ENCODE data around the gene TMEM40.
"Not testable (repeated sequence)": the region's sequence is repeated elsewhere in the genome, so short reads cannot be mapped to it uniquely, and the experiment has no call there.

Gene TMEM40

GRCh38 chr3:12730506-12731242 is 28.4 kb downstream of the TMEM40 start:
- Mint-ChIP-seq H3K4me1 (ENCODE audit: low read depth in 2 of 2) (no peaks in the 10 kb centered on the region), H3K36me3 (ENCODE audit: insufficient read depth) (no peaks in the 10 kb centered on the region)

GRCh38 chr3:12729051-12729651 is 29.9 kb downstream of the TMEM40 start:
- Mint-ChIP-seq H3K4me3 (no peak overlapping the region), H3K4me1 (ENCODE audit: low read depth in 2 of 2) (peaks cover 0 to 4% of the 10 kb centered on the region in 2 donors), H3K27ac (no peak overlapping the region), H3K27me3 (peaks cover 14 to 23% of the 10 kb centered on the region in 2 donors), H3K9me3 (no peaks in the 10 kb centered on the region), H3K36me3 (ENCODE audit: insufficient read depth) (no peaks in the 10 kb centered on the region)
- no peak for DNase-seq
- ATAC-seq (replicated peaks): no peak

More at GRCh38 chr3:12730506-12731242, 28.4 kb downstream of the TMEM40 start:
- Mint-ChIP-seq H3K27me3 (peaks cover 14 to 33% of the 10 kb centered on the region in 2 donors), H3K9me3 (no peaks in the 10 kb centered on the region), H3K27ac (no peak overlapping the region), H3K4me3 (no peak overlapping the region)
- DNase-seq: no peak
- no peak for ATAC-seq (replicated peaks)

- Mint-ChIP-seq H3K9me3 (no peaks in the 10 kb centered on the region), H3K4me3 (no peak overlapping the region), H3K27me3 (peaks cover 8 to 17% of the 10 kb centered on the region in 2 donors), H3K36me3 (ENCODE audit: insufficient read depth) (no peaks in the 10 kb centered on the region), H3K4me1 (ENCODE audit: low read depth in 2 of 2) (peaks cover 0 to 4% of the 10 kb centered on the region in 2 donors), H3K27ac (no peak overlapping the region)
- DNase-seq (no peak), ATAC-seq (replicated peaks) (no peak)
These were observed 31.1 kb downstream of the TMEM40 start for GRCh38 chr3:12727937-12728336.

GRCh38 chr3:12727481-12727880 is 31.6 kb downstream of the TMEM40 start:
- H3K36me3 Mint-ChIP-seq (ENCODE audit: insufficient read depth): no peaks in the 10 kb centered on the region

GRCh38 chr3:12725436-12725835 is 33.6 kb downstream of the TMEM40 start:
- H3K27me3 Mint-ChIP-seq: peaks cover 5 to 6% of the 10 kb centered on the region in 2 donors
- H3K27ac Mint-ChIP-seq: peak overlapping the region in 1 of 2 donors; percentile 6
- DNase-seq: no peak
- no peak for ATAC-seq (replicated peaks)
- H3K9me3 Mint-ChIP-seq: no peaks in the 10 kb centered on the region
- H3K4me1 Mint-ChIP-seq (ENCODE audit: low read depth in 2 of 2): peaks cover 4 to 6% of the 10 kb centered on the region in 2 donors
- H3K4me3 Mint-ChIP-seq: no peak overlapping the region
- H3K36me3 Mint-ChIP-seq (ENCODE audit: insufficient read depth): peaks cover 3% of the 10 kb centered on the region

More at GRCh38 chr3:12727481-12727880, 31.6 kb downstream of the TMEM40 start:
- Mint-ChIP-seq H3K9me3 (no peaks in the 10 kb centered on the region), H3K4me3 (no peak overlapping the region), H3K27ac (no peak overlapping the region), H3K4me1 (ENCODE audit: low read depth in 2 of 2) (peaks cover 0 to 4% of the 10 kb centered on the region in 2 donors), H3K27me3 (peaks cover 4 to 12% of the 10 kb centered on the region in 2 donors)
- DNase-seq (no peak), ATAC-seq (replicated peaks) (no peak)

- peaks cover 5 to 6% of the 10 kb centered on the region in 2 donors for H3K27me3 Mint-ChIP-seq
- DNase-seq (no peak), ATAC-seq (replicated peaks) (no peak)
- H3K9me3 Mint-ChIP-seq: no peaks in the 10 kb centered on the region
- H3K27ac Mint-ChIP-seq: no peak overlapping the region
- peaks cover 4% of the 10 kb centered on the region for H3K36me3 Mint-ChIP-seq (ENCODE audit: insufficient read depth)
- H3K4me1 Mint-ChIP-seq (ENCODE audit: low read depth in 2 of 2): peaks cover 9 to 11% of the 10 kb centered on the region in 2 donors
- H3K4me3 Mint-ChIP-seq: no peak overlapping the region
These were observed 34.3 kb downstream of the TMEM40 start for GRCh38 chr3:12724794-12725193.

GRCh38 chr3:12723362-12723761 is 35.7 kb downstream of the TMEM40 start:
- H3K27ac Mint-ChIP-seq; ATAC-seq (replicated peaks); H3K36me3 Mint-ChIP-seq (ENCODE audit: insufficient read depth); DNase-seq; H3K27me3 Mint-ChIP-seq; H3K9me3 Mint-ChIP-seq; H3K4me3 Mint-ChIP-seq: not testable (repeated sequence)
- H3K4me1 Mint-ChIP-seq (ENCODE audit: low read depth in 2 of 2): peaks cover 11 to 14% of the 10 kb centered on the region in 2 donors

- no peak overlapping the region for H3K4me3 Mint-ChIP-seq
- no peak overlapping the region for H3K27ac Mint-ChIP-seq
- H3K4me1 Mint-ChIP-seq (ENCODE audit: low read depth in 2 of 2): peaks cover 11 to 14% of the 10 kb centered on the region in 2 donors
- no peaks in the 10 kb centered on the region for H3K9me3 Mint-ChIP-seq
- no peak for DNase-seq
- H3K27me3 Mint-ChIP-seq: peaks cover 0 to 5% of the 10 kb centered on the region in 2 donors
- ATAC-seq (replicated peaks): no peak
- peaks cover 4% of the 10 kb centered on the region for H3K36me3 Mint-ChIP-seq (ENCODE audit: insufficient read depth)
These were observed 36.8 kb downstream of the TMEM40 start for GRCh38 chr3:12722226-12722625.

- peak; percentile 66 to 73 (median 67) for DNase-seq
- peak overlapping the region; percentile 47 to 51 for H3K4me3 Mint-ChIP-seq
- H3K36me3 Mint-ChIP-seq (ENCODE audit: insufficient read depth): peaks cover 4% of the 10 kb centered on the region
- peak; percentile 96 for ATAC-seq (replicated peaks)
- peaks cover 10 to 14% of the 10 kb centered on the region in 2 donors for H3K4me1 Mint-ChIP-seq (ENCODE audit: low read depth in 2 of 2)
- H3K27ac Mint-ChIP-seq: peak overlapping the region; percentile 47 to 89
- H3K9me3 Mint-ChIP-seq: no peaks in the 10 kb centered on the region
- H3K27me3 Mint-ChIP-seq: peaks cover 0 to 5% of the 10 kb centered on the region in 2 donors
These were observed 38.8 kb downstream of the TMEM40 start for GRCh38 chr3:12719984-12720898.

- H3K4me3 Mint-ChIP-seq: peak overlapping the region; percentile 47 to 51
- peaks cover 4% of the 10 kb centered on the region for H3K36me3 Mint-ChIP-seq (ENCODE audit: insufficient read depth)
- DNase-seq (no peak), ATAC-seq (replicated peaks) (no peak)
- H3K27ac Mint-ChIP-seq: peak overlapping the region; percentile 47 to 89
- peaks cover 7 to 14% of the 10 kb centered on the region in 2 donors for H3K4me1 Mint-ChIP-seq (ENCODE audit: low read depth in 2 of 2)
- no peaks in the 10 kb centered on the region for H3K9me3 Mint-ChIP-seq
- H3K27me3 Mint-ChIP-seq: peaks cover 0 to 5% of the 10 kb centered on the region in 2 donors
These were observed 39.5 kb downstream of the TMEM40 start for GRCh38 chr3:12719541-12719940.

- no peak for DNase-seq
- H3K9me3 Mint-ChIP-seq: no peaks in the 10 kb centered on the region
- peaks cover 11% of the 10 kb centered on the region in 2 donors for H3K27me3 Mint-ChIP-seq
- H3K36me3 Mint-ChIP-seq (ENCODE audit: insufficient read depth): peaks cover 4% of the 10 kb centered on the region
- H3K27ac Mint-ChIP-seq: no peak overlapping the region
- peaks cover 7 to 14% of the 10 kb centered on the region in 2 donors for H3K4me1 Mint-ChIP-seq (ENCODE audit: low read depth in 2 of 2)
- H3K4me3 Mint-ChIP-seq: no peak overlapping the region
- no peak for ATAC-seq (replicated peaks)
These were observed 42.4 kb downstream of the TMEM40 start for GRCh38 chr3:12716605-12717151.

- no peak overlapping the region for H3K4me3 Mint-ChIP-seq
- no peak overlapping the region for H3K27ac Mint-ChIP-seq
- DNase-seq (no peak), ATAC-seq (replicated peaks) (no peak)
- H3K36me3 Mint-ChIP-seq (ENCODE audit: insufficient read depth): no peaks in the 10 kb centered on the region
- H3K9me3 Mint-ChIP-seq: no peaks in the 10 kb centered on the region
- peaks cover 0 to under 1% of the 10 kb centered on the region in 2 donors for H3K4me1 Mint-ChIP-seq (ENCODE audit: low read depth in 2 of 2)
- H3K27me3 Mint-ChIP-seq: peaks cover 8 to 20% of the 10 kb centered on the region in 2 donors
These were observed 44.8 kb downstream of the TMEM40 start for GRCh38 chr3:12714278-12714677.

- ATAC-seq (replicated peaks): no peak
- Mint-ChIP-seq H3K27ac (no peak overlapping the region), H3K4me1 (ENCODE audit: low read depth in 2 of 2) (no peaks in the 10 kb centered on the region)
These were observed 49.0 kb downstream of the TMEM40 start for GRCh38 chr3:12710062-12710461.

More at GRCh38 chr3:12710062-12710461, 49.0 kb downstream of the TMEM40 start:
- Mint-ChIP-seq H3K9me3 (no peaks in the 10 kb centered on the region), H3K4me3 (no peak overlapping the region), H3K36me3 (ENCODE audit: insufficient read depth) (no peaks in the 10 kb centered on the region), H3K27me3 (peaks cover 22 to 36% of the 10 kb centered on the region in 2 donors)
- DNase-seq: no peak

All from effector memory CD8-positive, alpha-beta T cell (primary cell).